Esophagus (tissue), 2 donors: ENCODE data around the gene GDAP1L1. TPM values are rescaled to one million over a fixed set of nuclear protein-coding genes. Genes with fewer than 3 reads are reported as not detected.

Experiments
- H3K27ac ChIP-seq, 2 donors: one replicate each; pipeline ENCODE4 v1.5.1; 2013; ENCODE audit warnings: low read depth in 2 of 2, mild to moderate bottlenecking in 2 of 2, inconsistent platforms in 1 of 2, low read length in 1 of 2, moderate library complexity in 1 of 2
- H3K27me3 ChIP-seq, 2 donors: one replicate each; pipeline ENCODE4 v1.6.1; 2013; ENCODE audit warnings: low read length in 2 of 2, control low read depth in 1 of 2, mild to moderate bottlenecking in 1 of 2; ENCODE audit not compliant: insufficient read depth in 2 of 2, control insufficient read depth in 1 of 2
- H3K36me3 ChIP-seq, 2 donors: one replicate each; pipeline ENCODE4 v1.6.1; 2013; ENCODE audit warnings: low read length in 1 of 2; ENCODE audit not compliant: control insufficient read depth in 2 of 2, insufficient read depth in 2 of 2
- H3K4me1 ChIP-seq, 2 donors: one replicate each; pipeline ENCODE4 v1.6.1; 2013; ENCODE audit warnings: low read length in 1 of 2; ENCODE audit not compliant: control insufficient read depth in 2 of 2, insufficient read depth in 2 of 2
- H3K4me3 ChIP-seq, 2 donors: one replicate each; pipeline ENCODE4 v1.5.1; 2013; ENCODE audit warnings: low read length in 2 of 2, mild to moderate bottlenecking in 2 of 2, low read depth in 1 of 2, moderate library complexity in 1 of 2
- H3K9me3 ChIP-seq, 2 donors: one replicate each; pipeline ENCODE4 v1.6.1; 2013; ENCODE audit warnings: mild to moderate bottlenecking in 2 of 2, low read depth in 1 of 2, low read length in 1 of 2, moderate library complexity in 1 of 2; ENCODE audit not compliant: control insufficient read depth in 2 of 2, insufficient read depth in 1 of 2
- WGBS, 2 donors: extraction: QIAGEN DNeasy Blood & Tissue Kit; methylation state at CpG; one replicate each; pipeline ENCODE4 v1.1.7; 2013; 5-methylcytosine and 5-hydroxymethylcytosine counted together
- polyA plus RNA-seq, 2 donors: library from polyadenylated mRNA; stranded (reverse); fragments of 200-250 nt; gene quantifications; one replicate each; pipeline ENCODE4 v1.2.3, GENCODE V29; 2013
- donor health status: healthy with polysubstance abuse.
- donor health status: Bipolar disorder and iron deficiency.

The GDAP1L1 gene
- polyA plus RNA-seq, 2 donors, result not detected

GRCh38 chr20:44328428-44328827 lies 81.3 kb downstream of the GDAP1L1 start:
- 77 to 84% methylated on average over 4 of the region's 4 CpGs for WGBS, 2 donors
- Histone ChIP-seq H3K27me3 (peaks cover 0 to 3% of the 10 kb centered on the region in 2 donors), H3K9me3 (no peaks in the 10 kb centered on the region), H3K27ac (no peak overlapping the region), H3K4me1 (peaks cover 4 to 5% of the 10 kb centered on the region in 2 donors), H3K36me3 (no peaks in the 10 kb centered on the region), H3K4me3 (no peak overlapping the region)

Other genes with a start within 250 kb of the GDAP1L1 start
- 1 to 10 TPM; 4.2 to 4.9 TPM for gene JPH2, start 60.1 kb upstream of the GDAP1L1 start, polyA plus RNA-seq
- 10 to 100 TPM; 27.6 to 33.7 TPM for gene OSER1, start 36.5 kb upstream of the GDAP1L1 start, polyA plus RNA-seq
- gene FITM2, start 63.9 kb downstream of the GDAP1L1 start, polyA plus RNA-seq, result 1 to 10 TPM; 1.2 to 2.3 TPM
- not detected for gene R3HDML, start 89.7 kb downstream of the GDAP1L1 start, polyA plus RNA-seq
- under 1 TPM; 0.02 TPM for gene HNF4A, start 108.4 kb downstream of the GDAP1L1 start, polyA plus RNA-seq
- gene TTPAL, start 228.6 kb downstream of the GDAP1L1 start, polyA plus RNA-seq, result 1 to 10 TPM; 3.1 to 5.0 TPM